ENCODE results near the gene ARHGAP10. TPM values are rescaled to one million over a fixed set of nuclear protein-coding genes. Genes with fewer than 3 reads are reported as not detected.

The ARHGAP10 gene
- total RNA-seq, 1 donor from 2014 or later, result 20.2 TPM

DNA sequence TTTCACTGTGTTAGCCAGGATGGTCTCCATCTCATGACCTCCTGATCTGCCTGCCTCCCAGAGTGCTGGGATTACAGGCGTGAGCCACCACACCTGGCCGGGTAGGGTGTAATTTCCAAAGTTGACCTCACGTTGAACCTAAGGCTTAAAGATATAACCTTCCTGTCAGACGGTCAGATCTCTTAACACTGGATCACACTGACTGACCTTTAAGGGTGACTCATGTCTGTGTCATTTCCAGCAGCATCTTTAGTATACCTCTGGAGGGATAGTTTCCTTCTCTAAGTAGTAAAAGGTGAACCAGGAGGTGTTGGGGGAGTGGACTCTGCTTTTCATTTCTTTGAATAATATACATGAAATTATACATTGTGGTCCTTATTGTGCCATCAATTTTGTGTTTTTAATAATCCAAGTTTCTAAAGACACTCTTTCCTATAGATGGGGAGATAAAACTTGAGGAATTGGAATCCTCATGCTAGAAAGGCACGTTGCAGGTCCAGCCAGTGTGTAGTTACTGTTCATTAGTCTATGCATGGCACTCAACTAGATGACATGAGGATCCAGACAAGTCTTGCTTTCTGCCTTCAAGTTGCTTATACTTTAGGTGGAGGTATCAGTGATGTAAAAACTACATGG is 45.7 kb downstream of the ARHGAP10 start:
- Histone ChIP-seq H3K4me3 (no peak overlapping the region), H3K4me2 (no peak overlapping the region), H2AFZ (replicated peaks) (no peak overlapping the region), H3K4me1 (peaks cover 21% of the 10 kb centered on the region), H3K27ac (no peak overlapping the region), H4K20me1 (ENCODE audit: low read depth) (peaks cover 20% of the 10 kb centered on the region), H3K79me2 (ENCODE audit: low read depth) (peaks cover 30% of the 10 kb centered on the region), H3F3A (ENCODE audit: low read depth) (peaks cover 14% of the 10 kb centered on the region), H3K9me3 (ENCODE audit: low read depth) (no peaks in the 10 kb centered on the region), H3K9ac (no peak overlapping the region), H3K27me3 (no peaks in the 10 kb centered on the region), H3K36me3 (no peaks in the 10 kb centered on the region)
- H3K27me3 Mint-ChIP-seq (ENCODE audit: insufficient read depth, low read depth), result no peaks in the 10 kb centered on the region
- no peak overlapping the region for H3K27ac Mint-ChIP-seq
- TF ChIP-seq EZH2 (IDR thresholded peaks at IDR 0.05), result no peak
- TF ChIP-seq, protein P1, sequence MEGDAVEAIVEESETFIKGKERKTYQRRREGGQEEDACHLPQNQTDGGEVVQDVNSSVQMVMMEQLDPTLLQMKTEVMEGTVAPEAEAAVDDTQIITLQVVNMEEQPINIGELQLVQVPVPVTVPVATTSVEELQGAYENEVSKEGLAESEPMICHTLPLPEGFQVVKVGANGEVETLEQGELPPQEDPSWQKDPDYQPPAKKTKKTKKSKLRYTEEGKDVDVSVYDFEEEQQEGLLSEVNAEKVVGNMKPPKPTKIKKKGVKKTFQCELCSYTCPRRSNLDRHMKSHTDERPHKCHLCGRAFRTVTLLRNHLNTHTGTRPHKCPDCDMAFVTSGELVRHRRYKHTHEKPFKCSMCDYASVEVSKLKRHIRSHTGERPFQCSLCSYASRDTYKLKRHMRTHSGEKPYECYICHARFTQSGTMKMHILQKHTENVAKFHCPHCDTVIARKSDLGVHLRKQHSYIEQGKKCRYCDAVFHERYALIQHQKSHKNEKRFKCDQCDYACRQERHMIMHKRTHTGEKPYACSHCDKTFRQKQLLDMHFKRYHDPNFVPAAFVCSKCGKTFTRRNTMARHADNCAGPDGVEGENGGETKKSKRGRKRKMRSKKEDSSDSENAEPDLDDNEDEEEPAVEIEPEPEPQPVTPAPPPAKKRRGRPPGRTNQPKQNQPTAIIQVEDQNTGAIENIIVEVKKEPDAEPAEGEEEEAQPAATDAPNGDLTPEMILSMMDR (IDR thresholded peaks at IDR 0.05), result no peak
- no peak for TF ChIP-seq EZH2phosphoT487 (IDR thresholded peaks at IDR 0.05)
- no peak overlapping the region for H3K4me3 Mint-ChIP-seq
- H3K9me3 Mint-ChIP-seq, result no peaks in the 10 kb centered on the region
- DNase-seq (ENCODE audit: low spot score), result no peak
- peaks cover 25% of the 10 kb centered on the region for H3K4me1 Mint-ChIP-seq
- H3K36me3 Mint-ChIP-seq, result no peaks in the 10 kb centered on the region

DNA sequence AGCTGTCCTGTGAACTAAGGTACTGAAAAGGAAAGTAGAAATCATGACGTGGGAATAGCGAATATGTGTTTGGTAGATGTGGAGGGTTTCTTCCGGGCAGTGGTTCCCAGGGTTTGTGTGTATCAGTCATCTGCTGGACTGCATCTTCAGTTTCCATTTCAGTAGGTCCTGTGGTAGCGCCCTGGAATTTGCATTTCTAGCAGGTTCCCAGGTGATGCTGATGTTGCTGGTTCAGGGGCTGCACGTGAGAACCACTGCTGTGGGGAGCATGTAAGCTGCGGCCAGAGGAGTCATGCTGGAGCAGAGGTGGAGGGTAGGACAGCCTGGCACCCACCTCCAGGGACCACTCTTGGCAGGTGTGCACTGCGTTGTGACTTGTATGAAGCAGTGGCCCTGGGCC is 47.1 kb downstream of the ARHGAP10 start:
- H3K36me3 ChIP-seq, result no peaks in the 10 kb centered on the region
- H3K4me1 ChIP-seq, result peaks cover 11% of the 10 kb centered on the region
- peaks cover 17% of the 10 kb centered on the region for H3K4me1 Mint-ChIP-seq
- H3K9ac ChIP-seq, result no peak overlapping the region
- H4K20me1 ChIP-seq (ENCODE audit: low read depth), result peaks cover 11% of the 10 kb centered on the region
- H3K27me3 ChIP-seq, result no peaks in the 10 kb centered on the region
- no peak for DNase-seq (ENCODE audit: low spot score)
- H3K9me3 ChIP-seq (ENCODE audit: low read depth), result no peaks in the 10 kb centered on the region
- no peaks in the 10 kb centered on the region for H3K27me3 Mint-ChIP-seq (ENCODE audit: insufficient read depth, low read depth)
- H3K4me3 Mint-ChIP-seq, result no peak overlapping the region
- no peak overlapping the region for H3K27ac Mint-ChIP-seq
- no peak overlapping the region for H2AFZ ChIP-seq (replicated peaks)
- no peak overlapping the region for H3K4me3 ChIP-seq
- no peaks in the 10 kb centered on the region for H3K36me3 Mint-ChIP-seq
- TF ChIP-seq, protein P1 (IDR thresholded peaks at IDR 0.05), result no peak
- TF ChIP-seq EZH2 (IDR thresholded peaks at IDR 0.05), result no peak
- no peak for TF ChIP-seq EZH2phosphoT487 (IDR thresholded peaks at IDR 0.05)
- peaks cover 14% of the 10 kb centered on the region for H3F3A ChIP-seq (ENCODE audit: low read depth)
- H3K27ac ChIP-seq, result no peak overlapping the region
- H3K9me3 Mint-ChIP-seq, result no peaks in the 10 kb centered on the region
- peaks cover 30% of the 10 kb centered on the region for H3K79me2 ChIP-seq (ENCODE audit: low read depth)
- H3K4me2 ChIP-seq, result no peak overlapping the region

DNA sequence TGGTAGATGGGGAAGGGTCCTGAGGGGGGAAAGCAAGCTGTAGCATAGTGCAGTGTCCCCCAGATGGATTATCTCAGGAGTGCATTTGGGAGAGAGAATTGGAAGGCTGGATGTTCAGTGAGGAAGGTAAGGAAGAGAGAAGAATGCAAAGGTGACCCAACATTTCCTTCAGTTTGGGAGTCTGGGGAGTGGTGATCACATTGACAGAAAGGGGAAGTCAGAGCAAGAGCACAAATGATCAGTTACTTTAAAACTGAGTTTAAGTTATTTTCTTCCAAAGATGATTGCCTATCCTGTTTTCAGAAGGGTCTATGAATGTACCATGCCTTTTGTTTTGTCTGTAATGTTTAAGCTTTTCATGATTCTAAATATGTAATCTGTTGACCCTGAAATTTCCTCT is 47.6 kb downstream of the ARHGAP10 start:
- Mint-ChIP-seq H3K4me1 (peaks cover 12% of the 10 kb centered on the region), H3K27ac (no peak overlapping the region), H3K36me3 (no peaks in the 10 kb centered on the region), H3K4me3 (no peak overlapping the region), H3K27me3 (ENCODE audit: insufficient read depth, low read depth) (no peaks in the 10 kb centered on the region), H3K9me3 (no peaks in the 10 kb centered on the region)
- H4K20me1 ChIP-seq (ENCODE audit: low read depth), result peaks cover 11% of the 10 kb centered on the region
- no peak overlapping the region for H3K4me3 ChIP-seq
- peaks cover 17% of the 10 kb centered on the region for H3F3A ChIP-seq (ENCODE audit: low read depth)
- peaks cover 11% of the 10 kb centered on the region for H3K4me1 ChIP-seq
- DNase-seq (ENCODE audit: low spot score), result no peak
- no peaks in the 10 kb centered on the region for H3K9me3 ChIP-seq (ENCODE audit: low read depth)
- no peak overlapping the region for H3K27ac ChIP-seq
- H3K9ac ChIP-seq, result no peak overlapping the region
- H3K27me3 ChIP-seq, result no peaks in the 10 kb centered on the region
- no peak for TF ChIP-seq EZH2phosphoT487 (IDR thresholded peaks at IDR 0.05)
- no peak for TF ChIP-seq EZH2 (IDR thresholded peaks at IDR 0.05)
- TF ChIP-seq, protein P1 (IDR thresholded peaks at IDR 0.05), result no peak
- no peak overlapping the region for H3K4me2 ChIP-seq
- H3K79me2 ChIP-seq (ENCODE audit: low read depth), result peaks cover 25% of the 10 kb centered on the region
- H3K36me3 ChIP-seq, result no peaks in the 10 kb centered on the region
- H2AFZ ChIP-seq (replicated peaks), result no peak overlapping the region

All from neural progenitor cell (in vitro differentiated cells).